Medulla oblongata (tissue), 1 donor: ENCODE measurements around the gene C12orf57.

Experiments used
- DNase-seq: peaks from one replicate; pipeline ENCODE4 v3.0.0-alpha.2; 2015; ENCODE audit errors: extremely low spot score

The C12orf57 gene

DNA sequence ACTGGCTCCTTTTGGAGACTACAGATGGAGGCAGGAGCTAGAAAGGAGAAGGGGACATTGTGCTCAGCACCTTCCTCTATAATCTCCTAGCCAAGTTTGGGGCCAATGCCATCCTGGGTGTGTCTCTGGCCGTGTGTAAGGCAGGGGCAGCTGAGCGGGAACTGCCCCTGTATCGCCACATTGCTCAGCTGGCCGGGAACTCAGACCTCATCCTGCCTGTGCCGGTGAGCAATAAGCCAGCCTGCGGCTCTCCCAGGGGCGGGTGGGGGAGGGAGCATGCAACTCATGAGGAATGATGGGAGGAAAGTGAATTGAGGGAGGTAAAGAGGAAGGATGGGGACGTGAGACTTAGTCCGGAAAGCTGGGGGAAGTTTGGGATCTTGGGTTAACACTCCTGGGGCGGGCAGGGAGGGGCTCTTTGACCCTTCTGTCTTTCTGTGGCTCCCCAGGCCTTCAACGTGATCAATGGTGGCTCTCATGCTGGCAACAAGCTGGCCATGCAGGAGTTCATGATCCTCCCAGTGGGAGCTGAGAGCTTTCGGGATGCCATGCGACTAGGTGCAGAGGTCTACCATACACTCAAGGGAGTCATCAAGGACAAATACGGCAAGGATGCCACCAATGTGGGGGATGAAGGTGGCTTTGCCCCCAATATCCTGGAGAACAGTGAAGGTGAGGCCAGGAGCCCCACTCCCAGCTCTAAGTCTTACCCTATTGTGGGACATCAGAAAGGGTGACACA is 26.2 kb upstream of the C12orf57 start:
- no peak for DNase-seq

DNA sequence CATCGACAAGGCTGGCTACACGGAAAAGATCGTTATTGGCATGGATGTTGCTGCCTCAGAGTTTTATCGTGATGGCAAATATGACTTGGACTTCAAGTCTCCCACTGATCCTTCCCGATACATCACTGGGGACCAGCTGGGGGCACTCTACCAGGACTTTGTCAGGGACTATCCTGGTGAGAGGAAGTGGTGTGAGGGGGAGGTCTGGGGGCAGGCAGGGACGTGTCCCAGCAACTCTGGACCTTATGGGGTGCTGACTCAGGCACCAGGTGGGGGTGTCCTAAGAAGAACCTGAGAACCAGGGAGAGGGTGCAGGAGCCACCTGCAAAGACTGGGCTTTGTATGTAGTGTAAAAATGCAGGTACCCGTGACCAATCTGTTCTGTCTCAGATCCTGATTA is 24.2 kb upstream of the C12orf57 start:
- DNase-seq, result no peak

DNA sequence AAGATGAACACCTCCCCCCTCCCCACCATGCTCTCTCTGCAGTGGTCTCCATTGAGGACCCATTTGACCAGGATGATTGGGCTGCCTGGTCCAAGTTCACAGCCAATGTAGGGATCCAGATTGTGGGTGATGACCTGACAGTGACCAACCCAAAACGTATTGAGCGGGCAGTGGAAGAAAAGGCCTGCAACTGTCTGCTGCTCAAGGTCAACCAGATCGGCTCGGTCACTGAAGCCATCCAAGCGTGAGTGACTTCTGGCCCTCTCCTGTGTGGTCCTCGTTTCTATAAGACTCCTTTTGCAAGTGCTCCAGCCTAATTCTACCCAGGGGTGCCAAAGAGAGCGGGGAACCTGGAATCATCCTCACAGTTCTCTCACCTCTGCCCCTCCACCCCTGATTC is 22.3 kb upstream of the C12orf57 start:
- no peak for DNase-seq

DNA sequence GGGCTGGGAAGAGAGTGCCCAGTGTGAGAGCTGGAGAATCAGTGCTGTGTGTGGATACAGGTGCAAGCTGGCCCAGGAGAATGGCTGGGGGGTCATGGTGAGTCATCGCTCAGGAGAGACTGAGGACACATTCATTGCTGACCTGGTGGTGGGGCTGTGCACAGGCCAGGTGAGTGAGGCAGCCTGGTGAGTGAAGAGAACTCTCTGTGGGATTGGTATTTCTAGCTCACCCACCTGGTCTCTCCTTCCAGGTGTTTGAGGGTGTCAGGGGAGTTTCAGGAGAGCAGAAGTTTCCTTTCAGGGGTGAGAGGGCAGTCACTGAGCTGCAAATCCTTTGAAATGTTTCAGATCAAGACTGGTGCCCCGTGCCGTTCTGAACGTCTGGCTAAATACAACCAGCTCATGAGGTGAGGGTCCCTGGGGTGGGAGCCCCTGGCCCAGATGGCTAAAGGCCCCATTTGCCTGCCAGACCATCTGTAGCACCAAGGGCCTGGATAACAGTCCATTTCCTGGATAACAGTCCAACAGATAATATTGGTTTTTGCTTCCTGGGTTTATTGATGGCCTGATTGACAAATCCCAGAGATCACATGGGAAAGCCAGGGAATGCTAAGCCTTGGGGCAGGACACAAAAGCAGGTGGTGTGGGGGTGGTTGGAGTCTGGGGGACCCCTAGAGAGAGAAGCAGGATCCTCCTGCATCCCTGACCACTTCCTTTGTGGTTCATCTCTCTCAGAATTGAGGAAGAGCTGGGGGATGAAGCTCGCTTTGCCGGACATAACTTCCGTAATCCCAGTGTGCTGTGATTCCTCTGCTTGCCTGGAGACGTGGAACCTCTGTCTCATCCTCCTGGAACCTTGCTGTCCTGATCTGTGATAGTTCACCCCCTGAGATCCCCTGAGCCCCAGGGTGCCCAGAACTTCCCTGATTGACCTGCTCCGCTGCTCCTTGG is 21.6 kb upstream of the C12orf57 start:
- DNase-seq, result no peak

DNA sequence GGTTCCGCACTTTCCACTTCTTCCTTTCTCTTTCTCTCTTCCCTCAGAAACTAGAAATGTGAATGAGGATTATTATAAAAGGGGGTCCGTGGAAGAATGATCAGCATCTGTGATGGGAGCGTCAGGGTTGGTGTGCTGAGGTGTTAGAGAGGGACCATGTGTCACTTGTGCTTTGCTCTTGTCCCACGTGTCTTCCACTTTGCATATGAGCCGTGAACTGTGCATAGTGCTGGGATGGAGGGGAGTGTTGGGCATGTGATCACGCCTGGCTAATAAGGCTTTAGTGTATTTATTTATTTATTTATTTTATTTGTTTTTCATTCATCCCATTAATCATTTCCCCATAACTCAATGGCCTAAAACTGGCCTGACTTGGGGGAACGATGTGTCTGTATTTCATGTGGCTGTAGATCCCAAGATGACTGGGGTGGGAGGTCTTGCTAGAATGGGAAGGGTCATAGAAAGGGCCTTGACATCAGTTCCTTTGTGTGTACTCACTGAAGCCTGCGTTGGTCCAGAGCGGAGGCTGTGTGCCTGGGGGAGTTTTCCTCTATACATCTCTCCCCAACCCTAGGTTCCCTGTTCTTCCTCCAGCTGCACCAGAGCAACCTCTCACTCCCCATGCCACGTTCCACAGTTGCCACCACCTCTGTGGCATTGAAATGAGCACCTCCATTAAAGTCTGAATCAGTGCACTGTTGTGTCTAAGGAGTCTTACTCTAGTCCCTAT is 20.7 kb upstream of the C12orf57 start:
- no peak for DNase-seq

DNA sequence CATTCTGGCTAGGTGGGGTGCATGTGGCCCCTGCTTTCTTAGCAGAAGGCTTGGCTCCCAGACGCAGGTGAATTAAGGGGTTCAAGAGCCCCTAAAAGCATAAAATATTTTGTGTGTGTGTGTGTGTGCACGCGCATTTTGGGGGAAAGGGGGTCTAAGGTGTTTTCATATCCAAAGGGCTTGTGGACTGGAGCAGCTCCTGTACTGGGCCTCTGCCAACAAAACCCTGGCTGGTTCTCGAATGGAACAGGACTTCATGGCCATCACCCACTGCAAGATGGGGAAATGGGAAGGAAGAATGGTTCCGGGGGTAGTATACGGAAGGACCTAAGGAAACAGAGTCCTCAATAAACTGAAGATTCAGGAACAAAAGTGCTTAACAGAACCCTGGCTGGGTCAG is 20.0 kb upstream of the C12orf57 start:
- DNase-seq, result no peak

DNA sequence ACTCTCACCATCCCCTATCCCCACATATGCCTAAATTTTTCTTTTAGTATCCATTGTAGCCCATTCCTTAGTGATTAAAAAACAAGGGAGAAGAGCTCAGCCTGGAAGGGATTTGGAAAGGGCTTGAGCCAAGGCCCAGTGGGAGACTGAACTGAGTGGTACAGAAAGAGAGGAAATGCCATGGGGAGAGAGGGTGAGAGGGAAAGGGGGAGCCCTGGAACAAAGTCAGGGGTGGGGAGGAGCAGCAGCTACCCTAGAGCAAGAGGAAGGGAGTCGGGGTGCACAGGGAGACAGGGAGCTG is 18.6 kb upstream of the C12orf57 start:
- no peak for DNase-seq

DNA sequence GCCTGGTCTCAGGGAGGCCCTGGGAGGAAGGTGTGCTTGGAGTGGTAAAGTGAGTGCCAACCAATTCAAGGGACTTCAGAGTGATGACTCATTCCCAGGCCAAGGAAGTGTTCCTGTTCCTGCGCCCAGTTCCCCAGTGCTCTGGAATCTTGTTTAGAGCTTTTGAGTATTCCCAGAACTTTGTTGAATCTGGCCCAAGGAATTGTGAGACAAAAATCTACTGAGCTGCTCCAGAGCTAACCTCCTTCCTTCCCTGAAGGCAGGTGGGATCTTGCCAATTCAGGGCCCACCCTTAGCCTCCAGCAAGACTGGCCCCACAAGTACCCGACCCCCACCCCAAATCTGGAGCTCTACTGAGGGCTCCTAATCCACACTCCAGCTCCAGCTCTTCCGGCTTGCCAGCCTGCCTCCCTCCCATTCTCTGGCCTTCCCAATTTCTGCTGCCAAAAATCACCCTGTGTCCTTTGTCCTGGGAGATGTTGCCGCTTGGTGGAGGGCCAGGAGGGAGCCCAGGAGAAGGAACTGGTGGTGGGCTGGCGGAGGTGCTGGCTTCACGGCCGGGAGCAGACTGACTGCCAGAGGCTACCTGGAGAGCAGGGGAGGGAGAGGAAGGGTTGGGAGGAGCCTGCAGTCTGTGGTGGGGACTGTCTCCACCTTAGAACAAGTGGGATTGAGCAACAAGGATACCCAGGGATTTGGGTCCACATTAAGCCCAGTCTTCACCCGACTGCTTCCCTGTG is 18.1 kb upstream of the C12orf57 start:
- peak; percentile 85 for DNase-seq

DNA sequence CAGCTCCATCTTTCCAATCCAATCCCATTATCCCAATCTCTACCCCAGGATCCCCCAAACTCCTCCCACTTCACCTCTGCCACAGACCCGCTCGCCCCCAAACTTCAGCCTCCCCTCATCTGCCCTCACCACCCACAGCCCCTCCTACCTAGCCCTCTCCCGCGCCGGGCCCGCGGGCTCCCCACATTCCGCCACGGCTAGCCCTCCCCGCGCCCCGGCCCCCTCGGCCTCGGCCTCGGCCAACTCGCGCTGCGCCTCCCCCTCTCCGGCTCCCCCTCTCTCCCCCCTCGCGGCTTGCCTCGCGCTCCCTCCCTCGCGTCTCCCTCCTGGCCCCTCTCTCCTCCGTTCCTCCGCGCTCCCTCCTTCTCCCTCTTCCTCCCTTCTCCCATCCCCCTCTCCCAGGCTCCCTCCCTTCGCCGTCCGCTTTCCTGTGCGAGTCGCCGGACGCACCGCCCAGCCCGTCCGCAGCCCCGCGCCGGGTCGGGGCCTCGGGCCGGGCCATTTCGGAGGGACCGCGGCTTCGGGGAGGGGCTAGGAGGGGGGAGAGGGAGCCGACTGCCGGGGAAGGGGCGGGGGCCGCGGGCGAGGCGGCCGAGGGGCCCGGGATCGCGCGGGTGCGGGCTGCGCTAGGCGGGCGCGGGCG is 16.3 kb upstream of the C12orf57 start, which contains the start of gene ATN1:
Gene ATN1, plus strand, starts transcription at position 581 of the 643 bp plus-strand sequence. CDS start 6,043 bp downstream, outside the sequence.
- DNase-seq, result peak; percentile 89

DNA sequence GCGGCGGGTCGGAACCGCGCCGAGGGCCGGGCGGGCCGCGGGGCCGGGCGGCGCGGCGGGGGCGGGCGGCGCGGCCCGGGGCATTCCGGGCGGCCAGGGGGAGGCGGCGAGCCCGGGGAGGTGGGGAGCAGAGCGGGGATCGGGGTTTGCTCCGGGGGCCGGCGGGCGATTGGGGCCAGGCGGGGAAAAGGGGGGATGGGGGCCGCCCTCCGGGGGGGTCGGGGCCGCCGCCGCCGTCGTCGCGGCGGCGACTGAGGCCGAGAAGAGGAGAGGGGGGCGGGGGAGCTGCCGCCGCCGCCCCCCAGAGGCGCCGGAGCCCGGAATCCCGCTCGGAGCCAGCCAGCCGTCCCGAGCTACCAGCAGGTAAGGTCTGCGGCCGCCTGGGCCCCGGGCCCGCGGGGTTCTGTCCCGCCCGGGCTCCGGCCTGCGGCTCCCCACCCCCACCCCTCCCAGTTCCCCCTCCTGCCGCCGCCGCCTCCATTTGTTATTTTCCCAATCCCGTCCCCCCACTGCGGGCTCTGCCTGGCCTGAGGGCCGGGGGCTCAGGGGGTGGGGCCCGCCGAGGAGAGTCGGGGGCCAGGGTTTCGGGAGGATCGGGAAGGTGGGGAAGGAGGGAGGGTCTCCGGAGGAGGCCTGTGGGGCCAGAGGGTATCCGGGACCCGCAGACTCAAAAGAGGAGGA is 15.7 kb upstream of the C12orf57 start:
- DNase-seq, result no peak

DNA sequence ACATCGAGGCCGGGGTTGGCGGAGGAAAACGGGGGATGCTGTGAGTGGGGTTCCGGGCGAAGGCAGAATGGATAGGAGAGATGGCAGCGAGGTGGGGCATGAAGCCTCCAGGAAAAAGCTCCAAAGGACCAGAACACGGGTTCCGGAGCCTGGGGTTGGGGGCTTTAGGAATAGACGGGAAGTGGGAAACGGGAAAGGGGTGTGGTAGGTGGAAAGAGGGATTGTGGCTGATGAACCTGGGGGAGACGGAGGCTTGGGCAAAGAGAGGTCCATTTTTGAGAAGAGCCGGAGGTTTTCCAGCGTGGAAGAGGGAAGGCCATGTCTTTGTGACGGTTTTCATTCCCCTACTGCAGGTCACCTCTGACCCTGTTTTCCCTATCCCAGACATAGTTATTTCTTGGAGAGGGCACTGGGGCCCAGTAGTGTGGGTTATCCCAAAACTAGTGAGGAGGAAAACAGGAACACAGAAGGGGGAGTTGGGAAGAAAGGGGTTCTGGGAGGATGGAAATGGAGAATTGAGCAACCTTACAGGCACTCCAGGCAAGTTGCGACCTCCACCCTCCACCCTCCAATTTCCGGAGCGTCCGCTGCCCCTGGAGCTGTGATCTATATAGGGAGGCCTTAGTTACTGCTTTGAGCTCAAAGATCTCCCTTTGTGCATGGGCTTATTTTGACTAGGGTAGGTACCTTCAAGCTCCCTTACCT is 15.0 kb upstream of the C12orf57 start:
- DNase-seq, result no peak

DNA sequence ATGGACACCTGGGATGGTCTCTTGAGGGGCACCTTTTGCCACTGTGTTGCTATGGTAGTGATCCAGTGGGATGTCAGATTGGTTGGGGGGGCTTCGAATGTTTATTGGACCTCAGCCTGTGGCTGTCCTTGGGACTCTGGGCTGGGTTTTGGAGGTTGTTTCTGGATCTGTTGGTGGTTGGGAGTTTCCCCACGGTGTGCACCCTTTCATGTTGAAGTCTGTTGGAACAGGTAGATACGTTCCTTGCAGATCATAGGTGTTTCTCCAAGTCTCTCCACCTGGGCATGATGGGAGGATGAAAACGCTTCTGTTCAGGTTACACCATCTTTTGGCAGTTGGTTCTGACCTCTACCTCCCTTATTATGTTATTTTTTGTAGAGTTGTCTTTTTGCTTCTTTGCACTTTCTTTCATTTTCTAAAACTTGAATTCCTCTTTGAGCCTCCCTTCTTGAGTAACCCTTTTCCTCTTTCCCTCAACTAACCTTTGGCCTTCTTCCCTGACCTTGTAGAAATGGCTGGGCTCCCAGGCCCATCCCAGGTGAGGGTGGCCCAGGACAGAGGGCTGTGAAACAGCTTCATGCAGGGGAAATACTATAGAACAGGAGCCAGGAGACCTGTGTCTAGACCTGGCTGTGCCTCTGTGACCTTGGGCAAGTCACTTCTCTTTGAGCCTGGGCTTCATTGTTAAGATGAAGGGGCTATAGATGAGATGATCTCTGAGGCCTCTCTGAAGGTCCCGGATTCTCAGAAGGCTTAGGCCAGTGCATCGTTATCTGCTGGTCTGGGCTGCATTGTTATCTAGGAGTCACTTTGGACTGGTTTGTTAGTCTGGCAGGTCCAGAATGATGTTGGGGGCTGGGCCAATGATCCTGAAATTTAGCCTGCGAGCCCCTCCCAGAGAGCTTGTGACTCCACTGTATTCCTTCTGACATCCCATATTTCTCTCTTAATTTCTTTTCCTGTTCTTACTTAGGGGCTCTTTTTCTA is 14.1 kb upstream of the C12orf57 start:
- no peak for DNase-seq

DNA sequence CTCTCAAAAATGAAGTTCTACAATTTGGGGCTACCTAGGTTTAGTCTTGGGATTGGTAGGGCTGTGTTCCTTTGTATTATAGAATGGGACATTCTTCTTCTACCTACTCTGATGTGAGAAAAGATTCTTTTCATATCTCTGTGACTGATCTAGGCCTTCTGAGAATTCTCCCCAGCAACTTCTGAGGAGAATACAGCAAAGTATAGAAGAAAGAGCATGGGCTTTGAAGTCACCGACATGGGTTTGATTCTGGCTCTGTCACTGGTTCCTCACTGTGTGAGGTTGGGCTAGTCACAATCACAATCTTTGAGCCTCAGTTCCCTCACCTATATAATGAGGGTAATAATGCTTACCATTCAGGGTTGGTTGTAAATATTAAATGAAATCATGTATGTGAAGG is 11.1 kb upstream of the C12orf57 start:
- DNase-seq, result no peak

DNA sequence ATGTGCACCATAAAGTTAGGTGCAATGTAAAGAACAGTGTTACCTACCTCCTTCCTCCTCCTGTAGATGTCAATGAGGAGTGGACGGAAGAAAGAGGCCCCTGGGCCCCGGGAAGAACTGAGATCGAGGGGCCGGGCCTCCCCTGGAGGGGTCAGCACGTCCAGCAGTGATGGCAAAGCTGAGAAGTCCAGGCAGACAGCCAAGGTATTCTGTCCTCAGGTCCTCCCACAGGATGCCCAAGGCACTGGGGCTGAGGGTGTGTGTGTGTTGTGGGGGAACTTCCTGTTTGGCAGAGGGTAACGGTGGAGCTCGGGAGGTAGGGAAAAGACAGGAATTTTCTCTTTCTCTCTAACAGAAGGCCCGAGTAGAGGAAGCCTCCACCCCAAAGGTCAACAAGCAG is 9.7 kb upstream of the C12orf57 start:
- no peak for DNase-seq

DNA sequence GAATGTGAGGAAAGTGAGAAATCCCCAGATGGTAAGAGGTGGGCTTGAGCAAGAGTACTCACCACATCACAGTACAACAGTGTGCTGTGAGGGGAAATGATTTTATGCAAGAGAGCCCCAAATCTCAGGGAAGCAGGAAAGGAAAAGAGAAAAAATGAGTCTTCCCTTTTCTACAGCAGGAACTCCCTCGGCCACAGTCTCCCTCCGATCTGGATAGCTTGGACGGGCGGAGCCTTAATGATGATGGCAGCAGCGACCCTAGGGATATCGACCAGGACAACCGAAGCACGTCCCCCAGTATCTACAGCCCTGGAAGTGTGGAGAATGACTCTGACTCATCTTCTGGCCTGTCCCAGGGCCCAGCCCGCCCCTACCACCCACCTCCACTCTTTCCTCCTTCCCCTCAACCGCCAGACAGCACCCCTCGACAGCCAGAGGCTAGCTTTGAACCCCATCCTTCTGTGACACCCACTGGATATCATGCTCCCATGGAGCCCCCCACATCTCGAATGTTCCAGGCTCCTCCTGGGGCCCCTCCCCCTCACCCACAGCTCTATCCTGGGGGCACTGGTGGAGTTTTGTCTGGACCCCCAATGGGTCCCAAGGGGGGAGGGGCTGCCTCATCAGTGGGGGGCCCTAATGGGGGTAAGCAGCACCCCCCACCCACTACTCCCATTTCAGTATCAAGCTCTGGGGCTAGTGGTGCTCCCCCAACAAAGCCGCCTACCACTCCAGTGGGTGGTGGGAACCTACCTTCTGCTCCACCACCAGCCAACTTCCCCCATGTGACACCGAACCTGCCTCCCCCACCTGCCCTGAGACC is 8.2 kb upstream of the C12orf57 start:
- DNase-seq, result no peak

DNA sequence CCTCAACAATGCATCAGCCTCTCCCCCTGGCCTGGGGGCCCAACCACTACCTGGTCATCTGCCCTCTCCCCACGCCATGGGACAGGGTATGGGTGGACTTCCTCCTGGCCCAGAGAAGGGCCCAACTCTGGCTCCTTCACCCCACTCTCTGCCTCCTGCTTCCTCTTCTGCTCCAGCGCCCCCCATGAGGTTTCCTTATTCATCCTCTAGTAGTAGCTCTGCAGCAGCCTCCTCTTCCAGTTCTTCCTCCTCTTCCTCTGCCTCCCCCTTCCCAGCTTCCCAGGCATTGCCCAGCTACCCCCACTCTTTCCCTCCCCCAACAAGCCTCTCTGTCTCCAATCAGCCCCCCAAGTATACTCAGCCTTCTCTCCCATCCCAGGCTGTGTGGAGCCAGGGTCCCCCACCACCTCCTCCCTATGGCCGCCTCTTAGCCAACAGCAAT is 7.6 kb upstream of the C12orf57 start:
- DNase-seq, result no peak

DNA sequence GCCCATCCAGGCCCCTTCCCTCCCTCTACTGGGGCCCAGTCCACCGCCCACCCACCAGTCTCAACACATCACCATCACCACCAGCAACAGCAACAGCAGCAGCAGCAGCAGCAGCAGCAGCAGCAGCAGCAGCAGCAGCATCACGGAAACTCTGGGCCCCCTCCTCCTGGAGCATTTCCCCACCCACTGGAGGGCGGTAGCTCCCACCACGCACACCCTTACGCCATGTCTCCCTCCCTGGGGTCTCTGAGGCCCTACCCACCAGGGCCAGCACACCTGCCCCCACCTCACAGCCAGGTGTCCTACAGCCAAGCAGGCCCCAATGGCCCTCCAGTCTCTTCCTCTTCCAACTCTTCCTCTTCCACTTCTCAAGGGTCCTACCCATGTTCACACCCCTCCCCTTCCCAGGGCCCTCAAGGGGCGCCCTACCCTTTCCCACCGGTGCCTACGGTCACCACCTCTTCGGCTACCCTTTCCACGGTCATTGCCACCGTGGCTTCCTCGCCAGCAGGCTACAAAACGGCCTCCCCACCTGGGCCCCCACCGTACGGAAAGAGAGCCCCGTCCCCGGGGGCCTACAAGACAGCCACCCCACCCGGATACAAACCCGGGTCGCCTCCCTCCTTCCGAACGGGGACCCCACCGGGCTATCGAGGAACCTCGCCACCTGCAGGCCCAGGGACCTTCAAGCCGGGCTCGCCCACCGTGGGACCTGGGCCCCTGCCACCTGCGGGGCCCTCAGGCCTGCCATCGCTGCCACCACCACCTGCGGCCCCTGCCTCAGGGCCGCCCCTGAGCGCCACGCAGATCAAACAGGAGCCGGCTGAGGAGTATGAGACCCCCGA is 7.0 kb upstream of the C12orf57 start:
- no peak for DNase-seq
